Stimulated activated CD4-positive, alpha-beta T cell treated with anti-CD3 and anti-CD28 coated beads, TNF-alpha, amount 100 ng/mL, for 4 hours (primary cell): Measurements from ENCODE around the gene GLDC.

ENCODE experiments used
- DNase-seq, 3 experiments: peaks; one replicate each; pipeline ENCODE4 v3.0.0-alpha.2; 2020; ENCODE audit warnings: low read depth in 3 of 3

The GLDC gene

DNA sequence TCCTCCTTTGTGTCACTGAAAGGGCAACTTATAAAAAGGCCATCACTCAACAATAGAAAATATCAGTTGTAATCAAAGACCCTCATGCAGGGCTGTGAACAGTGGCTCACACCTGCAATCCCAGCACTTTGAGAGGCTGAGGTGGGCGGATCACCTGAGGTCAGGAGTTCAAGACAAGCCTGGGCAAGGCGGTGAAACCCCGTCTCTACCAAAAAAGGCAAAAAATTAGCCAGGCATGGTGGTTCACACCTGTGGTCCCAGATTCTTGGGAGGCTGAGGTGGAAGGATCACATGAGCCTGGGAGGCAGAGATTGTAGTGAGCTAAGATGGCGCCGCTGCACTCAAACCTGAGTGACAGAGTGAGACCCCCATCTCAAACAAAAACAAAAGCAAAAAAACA is 24.7 kb downstream of the GLDC start:
- no peak for DNase-seq

DNA sequence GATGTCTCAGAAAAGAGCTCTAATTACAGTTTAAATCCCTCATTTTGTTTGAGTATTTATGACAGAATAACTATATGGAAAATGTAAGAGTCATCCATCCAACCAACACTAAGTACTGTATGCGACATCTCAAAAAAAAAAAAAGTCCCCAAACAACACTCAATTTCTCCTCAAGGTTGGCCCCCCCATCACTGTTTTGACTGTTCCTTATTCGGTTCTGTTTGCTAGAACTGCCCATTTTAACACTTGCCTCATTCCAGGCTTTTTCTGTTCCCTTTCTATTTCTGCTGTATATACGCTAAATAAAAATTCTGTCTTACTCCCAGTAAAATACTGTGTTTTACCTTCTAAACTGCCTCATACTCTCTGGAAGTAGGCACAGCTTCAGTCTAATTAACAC is 25.2 kb downstream of the GLDC start:
- no peak for DNase-seq

DNA sequence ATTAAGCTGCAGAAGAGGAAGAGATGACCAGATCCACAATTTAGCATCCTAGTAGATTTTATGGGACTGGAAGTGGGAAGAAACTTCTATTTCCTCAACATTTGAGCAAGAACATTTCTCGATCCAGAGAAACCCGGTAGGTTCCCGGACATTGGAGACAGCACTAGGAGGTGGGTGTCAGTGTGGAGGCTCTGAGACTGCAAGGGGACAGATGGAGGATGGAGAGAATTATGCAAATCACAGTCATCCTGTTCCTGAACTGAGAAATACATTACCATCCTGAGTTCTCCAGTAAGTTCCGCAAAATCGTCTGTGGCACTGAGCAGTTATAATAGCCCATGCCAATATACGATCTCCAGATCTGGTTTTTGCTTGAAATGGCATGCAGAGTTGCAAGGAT is 25.6 kb downstream of the GLDC start:
- DNase-seq, result no peak

DNA sequence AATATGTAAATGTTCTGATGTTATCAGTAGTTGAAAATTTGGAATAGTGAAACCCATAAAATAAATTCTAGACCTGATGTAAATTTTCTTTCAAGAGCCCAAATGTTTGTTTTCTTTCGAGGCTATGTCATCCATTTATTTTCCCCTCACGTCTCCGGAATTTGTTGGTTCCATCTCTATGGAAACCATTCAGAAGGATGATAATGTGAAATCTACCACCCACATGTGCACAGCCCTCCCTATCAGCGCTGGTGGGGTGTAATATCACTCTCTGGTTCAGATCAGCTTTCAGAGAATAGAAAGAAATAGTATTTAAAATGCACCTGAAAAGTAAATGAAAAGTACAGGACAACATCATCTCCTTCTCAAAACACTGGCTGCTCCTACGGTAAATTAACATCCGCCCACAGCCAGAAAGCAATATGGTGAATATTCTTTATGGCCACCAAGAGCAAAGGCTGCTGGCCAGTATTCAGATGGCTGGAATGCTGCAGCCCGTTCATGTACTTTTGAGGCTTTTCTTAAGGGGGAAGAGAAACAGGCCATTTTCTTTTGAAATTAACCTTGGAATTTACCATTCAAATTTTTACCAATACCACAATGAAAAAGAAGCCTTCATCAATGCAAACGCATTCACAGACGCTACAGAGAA is 28.5 kb downstream of the GLDC start:
- DNase-seq, result no peak

DNA sequence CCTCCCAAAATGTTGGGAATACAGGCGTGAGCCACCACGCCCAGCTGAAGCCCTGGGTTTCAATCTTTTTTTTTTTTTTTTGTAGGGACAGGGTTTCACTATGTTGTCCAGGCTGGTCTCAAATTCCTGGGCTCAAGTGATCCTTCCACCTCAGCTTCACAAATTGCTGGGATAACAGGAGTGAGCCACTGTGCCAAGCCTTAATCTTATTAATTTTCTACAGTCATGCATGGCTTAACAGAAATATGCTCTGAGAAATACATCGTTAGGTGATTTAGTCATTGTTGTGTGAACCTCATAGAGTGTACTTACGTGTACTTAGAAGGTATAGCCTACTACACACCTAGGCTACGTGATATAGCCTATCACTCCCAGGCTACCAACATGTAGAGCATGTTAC is 31.0 kb downstream of the GLDC start:
- no peak for DNase-seq

DNA sequence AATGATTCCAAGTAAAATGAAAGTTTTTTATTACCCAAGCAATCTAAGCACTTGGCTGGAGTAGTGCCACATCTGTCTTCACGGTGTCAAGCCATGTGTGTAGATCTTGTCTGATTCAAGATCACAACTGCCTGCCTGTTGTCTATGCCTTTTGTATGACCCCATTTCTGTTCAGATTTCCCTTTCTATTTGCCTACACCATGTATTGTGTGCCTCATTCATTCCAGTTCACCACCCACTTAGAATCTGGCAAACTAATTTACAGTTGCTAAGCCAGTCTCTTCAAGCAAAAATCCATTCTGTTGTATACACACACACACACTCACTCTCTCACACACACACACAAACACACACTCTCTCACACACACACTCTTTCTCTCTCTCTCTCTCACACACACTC is 33.7 kb downstream of the GLDC start:
- no peak for DNase-seq

DNA sequence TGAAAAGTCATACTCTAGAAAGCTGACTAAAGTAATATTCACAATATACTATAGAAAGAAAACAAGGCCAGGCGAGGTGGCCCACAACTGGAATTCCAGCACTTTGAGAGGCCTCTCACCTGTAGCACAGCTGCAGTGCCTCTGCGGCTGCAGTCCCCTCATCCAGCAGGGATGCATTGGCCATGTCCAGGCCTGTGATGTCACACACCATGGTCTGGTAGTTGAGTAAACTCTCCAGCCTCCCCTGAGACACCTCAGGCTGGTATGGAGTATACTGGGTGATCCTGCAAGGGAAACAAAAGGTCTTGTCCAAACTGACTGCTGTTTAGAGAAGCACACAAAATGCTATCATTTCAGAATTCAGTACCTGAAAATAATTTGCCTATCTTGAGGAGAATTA is 35.5 kb downstream of the GLDC start:
- DNase-seq, result no peak

DNA sequence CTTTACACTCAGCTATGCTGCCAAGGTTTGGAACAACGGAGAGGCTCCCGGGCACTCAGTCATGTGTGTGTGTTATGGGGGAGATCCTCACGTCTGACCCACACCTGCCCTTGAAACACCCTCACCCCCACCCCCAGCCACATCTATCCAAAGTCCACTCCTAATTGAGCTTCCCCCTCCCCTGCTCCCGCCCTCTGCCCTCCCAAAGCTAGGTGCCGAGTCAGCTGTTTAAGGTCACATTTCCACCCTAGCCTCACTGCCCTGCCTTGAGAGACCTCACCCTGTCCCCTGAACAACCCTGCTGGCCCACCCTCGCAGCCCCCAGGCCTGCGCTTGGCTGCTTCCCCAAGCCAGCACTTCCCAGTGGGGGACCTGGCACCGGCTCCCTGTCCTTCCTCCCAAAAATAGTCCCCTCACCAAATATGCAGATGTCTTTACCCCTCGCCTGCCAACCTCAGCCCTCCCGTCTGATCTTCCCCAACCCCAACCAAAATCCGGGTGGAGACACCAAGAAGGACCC is 36.0 kb downstream of the GLDC start:
- DNase-seq, result no peak

DNA sequence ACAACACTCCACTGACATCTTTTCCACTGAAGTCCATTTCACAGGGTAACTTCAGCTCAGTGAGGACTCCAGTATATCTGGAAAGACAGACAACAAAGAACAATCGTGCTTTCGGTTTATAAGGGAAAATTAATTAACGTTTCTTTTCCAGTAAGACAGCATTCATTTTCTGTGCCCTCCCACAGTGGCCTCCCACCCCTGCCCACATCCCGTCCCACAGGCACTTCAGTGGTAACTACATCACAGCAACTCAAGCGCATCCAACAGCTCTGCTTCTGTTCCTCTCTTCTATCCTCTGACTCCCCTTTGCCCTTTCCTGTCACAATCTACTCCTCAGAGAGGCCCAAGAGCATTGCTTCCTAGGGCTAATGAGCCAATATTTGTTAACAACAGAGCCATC is 40.3 kb downstream of the GLDC start:
- DNase-seq, result no peak

DNA sequence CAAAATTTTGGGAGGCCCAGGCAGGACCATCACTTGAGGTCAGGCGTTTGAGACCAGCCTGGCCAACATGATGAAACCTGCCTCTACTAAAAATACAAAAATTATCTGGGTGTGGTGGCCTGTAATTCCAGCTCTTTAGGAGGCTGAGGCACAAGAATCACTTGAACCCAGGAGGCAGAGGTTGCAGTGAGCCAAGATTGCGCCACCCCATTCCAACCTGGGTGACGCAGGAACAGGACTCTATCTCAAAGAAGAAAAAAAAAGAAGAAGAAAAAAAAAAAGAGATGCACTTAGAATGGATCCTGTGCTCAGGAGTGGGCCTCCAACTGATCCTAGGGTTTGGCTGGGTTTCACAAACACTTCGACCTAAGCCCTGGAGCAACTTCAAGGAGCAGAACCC is 45.1 kb downstream of the GLDC start:
- no peak for DNase-seq

DNA sequence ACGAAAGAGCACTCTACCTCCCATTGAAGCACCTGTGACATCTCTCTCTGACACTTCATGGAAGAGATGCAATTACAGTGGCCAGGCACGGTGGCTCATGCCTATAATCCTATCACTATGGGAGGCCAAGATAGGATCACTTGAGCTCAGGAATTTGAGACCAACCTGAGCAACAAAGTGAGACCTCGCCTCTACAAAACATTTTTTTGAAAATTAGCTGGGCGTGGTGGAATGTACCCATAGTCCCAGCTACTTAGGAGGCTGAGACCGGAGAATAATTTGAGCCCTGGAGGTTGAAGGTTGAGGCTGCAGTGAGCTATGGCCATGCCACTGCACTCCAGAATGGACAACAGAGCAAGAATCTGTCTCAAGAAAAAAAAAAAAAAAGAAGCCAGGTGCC is 45.5 kb downstream of the GLDC start:
- no peak for DNase-seq

DNA sequence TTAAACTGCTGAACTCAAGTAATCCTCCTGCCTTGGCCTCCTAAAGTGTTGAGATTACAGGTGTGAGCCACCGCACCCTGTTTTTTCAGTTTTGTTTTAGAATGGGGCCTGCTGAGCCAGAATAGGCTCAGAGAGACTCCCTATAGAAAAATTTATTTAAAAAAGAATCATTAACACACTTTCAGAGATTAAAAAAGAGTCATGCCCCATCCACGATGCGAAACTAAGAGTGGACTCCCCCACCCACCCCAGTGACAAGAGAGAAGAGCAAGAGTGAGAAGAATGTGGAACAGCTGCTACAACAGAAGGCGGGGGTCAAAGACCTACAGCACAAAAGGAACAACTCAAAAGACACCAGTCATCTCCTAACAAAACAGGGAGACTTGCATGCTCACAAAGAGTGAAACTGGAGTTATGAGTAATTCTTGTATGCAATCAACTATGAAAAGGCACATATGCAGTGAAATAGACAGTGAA is 47.2 kb downstream of the GLDC start:
- no peak for DNase-seq

DNA sequence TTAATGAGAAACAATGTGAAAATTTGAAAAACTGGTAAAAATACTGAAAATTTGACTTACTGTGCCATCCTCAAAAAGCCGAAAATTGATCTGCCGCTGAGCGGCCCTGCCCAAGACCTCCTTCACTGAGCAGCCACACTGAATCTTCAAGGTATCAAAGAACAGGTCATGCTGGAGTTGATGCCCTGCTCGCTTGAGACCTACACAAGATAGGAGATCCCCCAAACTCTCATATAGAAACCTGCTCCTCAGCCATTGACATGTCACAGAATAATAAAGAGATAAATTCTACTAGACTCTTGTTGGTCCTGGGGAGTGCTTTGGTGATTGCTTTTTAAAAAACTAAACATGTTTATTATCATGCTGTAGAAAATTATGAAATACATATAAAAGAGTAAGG is 52.7 kb downstream of the GLDC start:
- DNase-seq, result no peak

DNA sequence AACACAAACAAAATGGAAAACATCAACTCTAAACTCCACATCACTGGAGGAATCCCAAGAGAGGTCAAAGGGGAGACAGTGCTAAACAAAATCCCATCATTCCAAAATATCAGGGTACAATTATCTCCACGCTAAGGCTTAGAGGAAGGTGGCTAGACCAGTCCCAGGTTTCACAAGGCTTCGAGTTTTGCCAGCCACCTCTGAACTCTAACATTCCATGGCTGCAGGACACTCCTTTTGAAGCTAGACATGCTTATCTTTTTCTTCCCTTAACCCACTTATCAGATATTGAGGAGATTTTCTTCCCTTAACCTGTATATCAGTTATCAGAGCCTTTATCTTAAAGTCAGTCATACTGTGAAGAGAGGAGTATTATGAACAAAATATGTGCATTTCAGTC is 53.3 kb downstream of the GLDC start:
- DNase-seq, result no peak

DNA sequence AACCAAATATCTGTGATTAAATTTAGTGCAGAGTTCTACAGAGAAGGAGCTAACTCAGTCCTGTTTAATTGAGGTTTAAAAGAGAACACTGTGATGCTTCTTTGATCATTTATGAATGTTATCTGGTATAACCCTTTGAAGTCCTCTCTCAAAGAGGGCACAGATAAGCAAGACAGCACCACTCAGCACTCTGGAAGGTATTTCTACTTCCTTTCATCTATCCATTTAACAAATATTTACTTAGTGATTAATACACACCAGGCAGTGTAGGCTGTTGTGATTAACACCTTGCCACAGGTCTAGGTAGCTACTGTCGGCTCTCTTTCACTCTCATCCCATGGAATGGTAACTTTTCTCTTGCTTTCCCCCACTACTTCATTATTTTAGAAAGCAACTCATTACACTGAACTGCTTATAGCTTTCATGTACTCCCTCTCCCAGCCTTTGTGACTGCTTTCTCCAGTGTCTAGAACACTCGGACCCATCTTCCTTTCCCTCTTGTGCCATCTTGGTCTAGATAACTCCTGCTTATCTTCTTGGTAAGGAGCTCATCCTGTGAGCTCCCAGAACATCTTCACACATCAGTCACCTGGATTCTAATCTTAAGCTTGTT is 54.7 kb downstream of the GLDC start:
- no peak for DNase-seq

DNA sequence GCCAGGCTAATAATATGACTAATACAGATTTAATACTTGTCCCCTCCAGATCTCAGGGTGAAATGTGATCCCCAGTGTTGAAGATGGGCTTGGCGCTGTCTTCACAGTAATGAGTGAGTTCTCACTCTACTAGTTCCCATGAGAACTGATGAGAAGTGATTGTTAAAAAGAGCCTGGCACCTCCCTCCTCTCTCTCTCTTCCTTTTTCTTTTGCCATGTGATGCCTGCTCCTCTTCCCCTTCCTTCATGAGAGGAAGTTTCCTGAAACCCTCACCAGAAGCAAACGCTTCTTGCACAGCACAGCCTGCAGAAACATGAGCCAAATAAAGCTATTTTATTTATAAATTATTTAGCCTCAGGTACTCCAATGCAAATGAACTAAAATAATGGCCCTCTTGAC is 55.2 kb downstream of the GLDC start:
- DNase-seq, result no peak

DNA sequence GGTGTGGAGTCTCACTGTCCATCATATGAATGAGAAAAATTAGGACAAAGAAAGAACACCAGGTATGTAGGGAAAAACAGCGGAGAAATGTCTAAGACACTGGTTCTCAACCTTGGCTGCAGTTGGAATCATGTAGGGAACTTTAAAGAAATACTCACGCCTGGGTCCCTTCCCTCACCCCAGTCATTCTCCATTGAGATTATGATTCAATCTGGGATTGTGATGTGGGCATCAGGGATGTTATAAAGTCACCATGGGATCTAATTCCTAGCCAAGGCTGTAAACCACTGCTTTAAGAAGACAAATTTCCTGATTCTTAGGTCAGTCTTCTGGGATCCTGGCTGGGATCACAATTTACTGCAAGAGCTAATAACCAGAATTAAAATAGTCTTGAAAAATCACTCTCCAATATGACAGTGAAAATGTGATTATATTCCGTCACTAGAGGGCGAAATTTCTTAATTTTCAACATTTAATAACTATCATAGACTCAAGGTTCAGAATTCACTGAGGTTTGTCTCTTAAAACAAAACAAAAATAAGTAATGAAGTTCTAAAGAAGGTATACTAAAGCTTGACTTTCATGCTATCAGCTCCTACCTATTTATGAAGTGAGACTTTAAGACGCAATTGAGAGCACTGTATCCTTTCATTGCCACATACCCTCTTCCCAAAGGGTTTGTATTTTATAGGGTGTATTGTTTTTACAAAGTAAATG is 60.5 kb downstream of the GLDC start:
- DNase-seq, result no peak

DNA sequence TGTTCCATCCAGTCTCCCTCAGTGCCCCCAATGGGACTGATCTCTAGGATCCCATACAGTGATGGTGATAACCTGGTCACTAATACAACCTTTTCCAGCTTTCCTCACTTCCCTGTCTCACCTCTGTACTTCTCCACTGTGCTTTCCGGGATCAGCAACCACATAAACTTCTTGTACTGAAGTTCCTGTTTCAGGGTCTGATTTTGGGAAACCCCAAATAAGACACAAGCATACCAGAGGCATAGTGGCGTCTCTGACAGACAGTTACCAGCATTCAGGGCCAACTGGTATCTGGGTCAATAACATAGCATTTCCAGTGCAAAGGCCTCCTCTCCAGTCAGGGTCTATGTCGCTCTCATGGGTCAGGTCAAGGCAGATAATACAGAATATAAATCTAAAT is 64.3 kb downstream of the GLDC start:
- DNase-seq, result no peak

DNA sequence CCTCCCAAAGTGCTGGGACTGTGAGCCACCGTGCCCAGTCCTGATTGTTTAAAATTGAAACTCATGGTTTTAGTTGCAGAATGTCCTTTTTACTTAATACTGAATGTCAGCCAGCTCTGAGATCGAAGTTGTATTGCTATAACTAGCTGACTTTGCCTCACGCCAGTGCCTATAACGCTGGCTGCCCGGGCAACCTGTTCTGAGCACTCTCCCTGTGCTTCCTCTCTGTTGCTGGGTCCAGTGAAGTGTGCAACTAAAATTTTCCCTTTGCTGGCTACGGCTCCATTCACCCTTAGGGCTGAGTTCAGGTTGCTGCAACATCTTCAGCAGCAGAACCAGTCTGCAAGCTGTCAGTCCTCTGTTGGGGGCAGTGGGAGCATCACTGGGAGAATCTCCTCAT is 65.9 kb downstream of the GLDC start:
- no peak for DNase-seq

DNA sequence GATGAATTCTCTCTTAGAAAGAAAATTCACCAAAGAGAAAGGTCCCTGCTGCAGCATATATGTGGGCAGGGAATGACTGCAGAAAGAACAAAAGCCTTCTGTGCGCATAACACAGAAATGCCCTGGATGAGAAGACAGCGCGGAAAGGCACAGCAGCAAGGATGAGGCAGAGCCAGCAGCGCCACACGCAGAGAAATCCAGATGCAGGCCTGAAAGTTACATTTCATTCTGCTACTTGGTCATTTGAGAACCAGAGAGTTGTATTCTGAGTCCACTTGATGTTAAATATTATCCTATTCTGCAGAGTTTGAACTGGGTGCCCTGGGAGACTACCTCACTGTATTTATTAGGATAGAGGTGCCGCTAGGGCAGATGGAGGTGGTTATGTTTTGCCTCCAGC is 68.5 kb downstream of the GLDC start:
- DNase-seq, result no peak

DNA sequence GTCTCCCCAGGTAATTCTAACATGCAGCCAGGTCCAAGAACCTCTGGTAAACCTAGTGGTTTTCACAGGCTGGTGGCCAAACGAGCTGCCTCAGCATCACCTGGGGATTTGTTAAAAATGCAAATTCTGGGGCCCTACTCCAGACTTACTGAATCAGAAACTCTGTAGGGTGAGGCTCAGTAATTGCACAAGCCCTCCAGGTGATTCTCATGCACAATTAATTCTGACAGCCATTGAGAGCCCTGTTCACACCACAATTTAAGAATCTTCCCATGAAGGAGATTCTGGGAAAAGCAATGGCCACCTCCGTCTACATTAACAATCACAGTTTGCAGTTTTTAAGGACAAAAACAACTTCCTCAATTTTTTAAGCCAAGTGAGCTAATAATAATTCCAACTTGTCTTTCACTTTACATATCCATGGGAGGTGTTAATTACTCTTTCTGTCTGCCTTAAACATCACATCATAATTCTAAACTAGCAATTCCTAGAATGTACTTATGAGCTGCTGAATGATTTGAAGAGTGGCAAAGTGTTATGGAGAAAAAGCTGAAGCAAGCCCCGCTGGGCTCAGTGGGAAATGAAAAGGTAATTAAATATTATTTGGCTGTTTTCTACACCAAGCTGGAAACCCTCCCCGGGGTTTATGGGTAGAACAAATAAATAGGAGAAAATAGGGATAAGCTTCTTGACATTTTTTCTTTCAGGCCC is 70.0 kb downstream of the GLDC start:
- DNase-seq, result no peak

DNA sequence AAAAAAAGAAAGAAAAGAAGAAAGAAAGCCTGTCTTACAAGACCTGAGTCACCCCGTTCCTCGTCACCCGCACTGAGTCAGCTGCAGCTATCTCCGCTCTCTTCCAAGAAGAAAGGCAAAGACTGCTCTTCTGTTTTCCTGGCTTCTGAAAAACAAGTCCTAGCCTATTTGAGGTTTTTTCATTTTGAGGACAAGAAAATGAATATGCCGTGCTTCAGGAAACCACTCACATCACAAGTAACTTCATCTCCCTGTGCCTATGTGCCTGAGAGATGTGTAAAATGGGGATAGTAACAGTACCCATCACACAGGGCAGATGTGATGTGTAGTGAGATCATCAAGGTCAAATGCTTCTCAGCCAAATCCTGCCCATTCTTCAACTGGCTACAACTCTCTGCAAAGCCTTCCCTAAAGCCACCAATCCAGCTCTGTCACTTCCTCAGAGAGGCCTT is 78.4 kb downstream of the GLDC start:
- no peak for DNase-seq
